ENCODE data around the gene SNX6.

- TF ChIP-seq CTCF (IDR thresholded peaks at IDR 0.05; ENCODE audit: low read length) (no peak), EZH2 (IDR thresholded peaks at IDR 0.05; ENCODE audit: borderline replicate concordance, low read length) (no peak)
Observed at GRCh38 chr14:34678735-34679134, 48.8 kb upstream of the SNX6 start.

Data from OCI-LY1 (cell line).